Neuron (in vitro differentiated cells): ENCODE measurements around the gene NGDN.

Source experiments
- H2AFZ ChIP-seq: one replicate; pipeline ENCODE4 v1.6.1; 2013; ENCODE audit warnings: low read depth, mild to moderate bottlenecking, inconsistent platforms, low read length, moderate library complexity
- H3K27me3 ChIP-seq: one replicate; pipeline ENCODE4 v1.6.1; 2013; ENCODE audit warnings: low read length; ENCODE audit not compliant: insufficient read depth
- H3K36me3 ChIP-seq: one replicate; pipeline ENCODE4 v1.6.1; 2013; ENCODE audit warnings: low read length; ENCODE audit not compliant: insufficient read depth
- H3K4me1 ChIP-seq: one replicate; pipeline ENCODE4 v1.6.1; 2013; ENCODE audit warnings: low read length; ENCODE audit not compliant: insufficient read depth
- H3K4me3 ChIP-seq: 2 replicates; pipeline ENCODE4 v1.5.1; 2013; ENCODE audit warnings: mild to moderate bottlenecking, low read length, moderate library complexity
- H3K9me3 ChIP-seq: one replicate; pipeline ENCODE4 v1.6.1; 2013; ENCODE audit warnings: low read length

Gene NGDN

DNA sequence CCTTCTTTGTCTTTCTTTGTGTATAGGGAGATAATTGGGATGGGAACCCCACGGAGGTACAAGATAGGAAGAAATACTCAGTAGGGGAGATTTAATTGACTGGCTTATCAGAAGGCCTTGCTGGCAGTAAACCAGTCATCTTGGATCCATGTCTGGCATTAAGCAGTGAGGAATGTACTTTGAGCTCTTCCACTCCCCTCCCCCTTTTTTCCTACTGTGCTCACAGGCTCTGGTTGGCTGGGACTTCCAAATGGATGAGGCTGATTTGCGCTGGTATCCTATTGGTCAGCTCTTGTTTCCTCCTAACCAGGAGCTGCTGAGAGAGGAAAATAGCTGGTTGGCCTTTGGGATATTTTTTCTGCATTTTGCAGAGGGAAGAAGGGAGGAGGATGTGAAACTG lies 24.7 kb downstream of the NGDN start:
- no peak overlapping the region for H2AFZ ChIP-seq
- no peaks in the 10 kb centered on the region for H3K9me3 ChIP-seq
- no peaks in the 10 kb centered on the region for H3K27me3 ChIP-seq
- no peak overlapping the region for H3K4me3 ChIP-seq
- no peaks in the 10 kb centered on the region for H3K36me3 ChIP-seq
- H3K4me1 ChIP-seq, result peaks cover 9% of the 10 kb centered on the region

- no peaks in the 10 kb centered on the region for H3K36me3 ChIP-seq
- H3K9me3 ChIP-seq, result no peaks in the 10 kb centered on the region
- no peaks in the 10 kb centered on the region for H3K4me1 ChIP-seq
- no peaks in the 10 kb centered on the region for H3K27me3 ChIP-seq
- no peak overlapping the region for H2AFZ ChIP-seq
- no peak overlapping the region for H3K4me3 ChIP-seq
Measured at GRCh38 chr14:23512156-23512555, 42.7 kb downstream of the NGDN start.

DNA sequence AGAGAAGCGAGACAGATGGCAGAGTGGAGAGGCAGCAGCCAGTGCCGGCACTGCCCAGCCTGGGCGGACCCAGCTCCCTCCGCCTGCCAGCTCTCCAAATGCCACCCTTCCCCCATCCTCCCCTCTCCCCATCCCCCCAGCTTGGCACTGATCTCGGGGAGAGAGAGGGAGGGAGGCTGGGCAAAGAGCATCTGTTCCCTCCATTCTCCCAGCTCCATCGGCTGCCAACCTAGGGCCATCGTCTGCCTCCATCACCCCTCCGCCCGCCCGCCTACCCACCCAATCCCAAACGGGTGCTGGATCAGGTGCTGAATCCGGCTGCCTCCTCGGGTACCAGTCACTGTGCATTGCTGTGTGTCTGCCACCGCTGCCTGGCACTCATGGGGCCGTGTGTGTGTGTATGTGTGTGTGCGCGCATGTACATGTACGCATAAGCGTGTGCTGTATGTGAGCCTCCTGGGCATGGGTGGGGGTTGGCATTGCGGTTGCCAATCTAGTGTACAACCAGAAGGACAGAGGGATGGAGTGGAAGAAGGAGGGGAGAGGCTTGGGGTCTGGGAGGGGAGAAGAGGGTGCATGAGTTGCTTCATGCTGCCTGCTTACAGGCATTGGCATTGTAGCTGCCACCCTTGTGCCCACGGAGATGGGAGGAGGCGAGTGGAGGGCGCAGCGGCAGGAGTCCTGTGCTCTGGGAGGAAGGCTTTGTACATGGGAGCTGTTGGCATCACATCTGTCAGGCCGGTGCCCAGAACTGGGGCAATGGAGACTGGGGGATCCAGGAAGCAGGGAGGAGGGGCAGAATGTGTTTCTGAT lies 43.7 kb downstream of the NGDN start:
- Histone ChIP-seq H3K9me3 (no peaks in the 10 kb centered on the region), H3K4me1 (no peaks in the 10 kb centered on the region), H3K36me3 (no peaks in the 10 kb centered on the region), H3K27me3 (no peaks in the 10 kb centered on the region), H2AFZ (no peak overlapping the region), H3K4me3 (no peak overlapping the region)

GRCh38 chr14:23513818-23514643 lies 44.5 kb downstream of the NGDN start:
- Histone ChIP-seq H3K4me3 (no peak overlapping the region), H3K36me3 (no peaks in the 10 kb centered on the region), H3K9me3 (no peaks in the 10 kb centered on the region), H3K27me3 (no peaks in the 10 kb centered on the region), H3K4me1 (no peaks in the 10 kb centered on the region), H2AFZ (no peak overlapping the region)

GRCh38 chr14:23514644-23514957 lies 45.1 kb downstream of the NGDN start:
- Histone ChIP-seq H2AFZ (no peak overlapping the region), H3K9me3 (no peaks in the 10 kb centered on the region), H3K36me3 (no peaks in the 10 kb centered on the region), H3K4me3 (no peak overlapping the region), H3K4me1 (no peaks in the 10 kb centered on the region), H3K27me3 (no peaks in the 10 kb centered on the region)

- Histone ChIP-seq H3K36me3 (no peaks in the 10 kb centered on the region), H2AFZ (no peak overlapping the region)
Measured at GRCh38 chr14:23517650-23518326, 48.3 kb downstream of the NGDN start.

DNA sequence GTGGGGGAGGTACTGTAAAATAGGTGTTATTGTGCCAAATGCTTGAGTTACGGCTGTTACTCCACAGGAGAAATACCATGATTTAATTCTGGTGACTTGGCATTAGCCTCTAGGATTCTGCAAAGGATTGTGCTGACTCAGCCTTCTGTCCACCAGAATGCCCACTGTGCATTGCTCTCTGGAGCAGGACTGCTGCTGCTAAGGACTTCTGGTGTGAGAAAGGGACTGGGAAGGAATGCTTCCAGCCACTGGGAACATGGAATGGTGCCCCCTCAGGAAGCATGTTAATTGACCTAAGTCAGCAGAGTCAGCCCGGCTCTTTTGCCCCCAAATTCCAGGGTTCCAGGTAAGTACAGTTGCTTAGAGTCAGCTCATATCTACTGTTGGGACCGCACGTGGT lies 49.2 kb downstream of the NGDN start:
- H3K4me3 ChIP-seq, result no peak overlapping the region
- no peaks in the 10 kb centered on the region for H3K9me3 ChIP-seq
- H3K4me1 ChIP-seq, result no peaks in the 10 kb centered on the region
- no peaks in the 10 kb centered on the region for H3K36me3 ChIP-seq
- H2AFZ ChIP-seq, result no peak overlapping the region
- no peaks in the 10 kb centered on the region for H3K27me3 ChIP-seq

More at GRCh38 chr14:23517650-23518326, 48.3 kb downstream of the NGDN start:
- Histone ChIP-seq H3K4me1 (no peaks in the 10 kb centered on the region), H3K27me3 (no peaks in the 10 kb centered on the region), H3K9me3 (no peaks in the 10 kb centered on the region), H3K4me3 (no peak overlapping the region)

- H2AFZ ChIP-seq, result no peak overlapping the region
- H3K4me1 ChIP-seq, result no peaks in the 10 kb centered on the region
- peaks cover 9% of the 10 kb centered on the region for H3K36me3 ChIP-seq
- H3K27me3 ChIP-seq, result no peaks in the 10 kb centered on the region
- no peak overlapping the region for H3K4me3 ChIP-seq
- no peaks in the 10 kb centered on the region for H3K9me3 ChIP-seq
Measured at GRCh38 chr14:23520899-23521533, 51.5 kb downstream of the NGDN start.

DNA sequence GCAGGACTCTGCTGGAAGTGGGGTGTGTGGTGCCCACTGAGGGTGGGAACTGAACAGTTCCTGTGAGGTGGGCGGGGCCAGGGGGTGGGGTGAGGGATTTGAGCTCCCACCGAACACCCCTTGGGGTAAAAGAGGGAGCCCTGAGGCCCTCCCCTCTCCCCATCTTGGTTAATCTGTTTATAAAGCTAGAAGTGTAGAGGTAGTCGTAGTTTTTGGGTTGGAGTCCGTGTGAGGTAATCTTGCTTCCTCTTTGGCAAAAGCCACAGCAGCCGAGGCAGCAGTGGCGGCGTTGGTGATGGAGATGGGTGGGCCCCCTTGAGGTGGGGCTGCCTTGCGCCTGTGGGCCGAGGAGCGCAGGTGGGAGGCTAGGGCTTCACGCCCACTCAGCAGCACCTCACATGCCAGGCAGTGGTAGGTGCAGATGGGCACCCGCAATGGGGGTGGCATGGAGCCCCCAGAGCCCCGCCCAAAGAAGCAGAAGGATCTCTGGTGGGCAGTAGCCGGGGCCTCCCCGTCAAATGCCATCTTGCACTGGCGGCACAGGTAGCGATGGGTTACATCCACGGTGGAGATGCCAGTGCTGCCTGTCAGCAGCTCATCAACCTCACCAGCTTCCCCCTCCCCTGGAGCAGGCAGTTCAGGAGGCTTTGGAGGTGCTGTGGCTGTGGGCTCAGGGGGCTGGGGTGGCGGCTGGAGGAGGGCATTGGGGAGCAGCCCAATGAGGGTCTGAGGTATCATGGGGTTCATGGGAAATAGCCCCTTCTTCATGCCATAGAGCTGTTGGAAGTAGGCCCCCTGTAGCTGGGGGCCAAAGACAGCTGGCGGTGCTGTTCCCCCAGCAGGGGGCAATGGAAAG lies 52.5 kb downstream of the NGDN start:
- Histone ChIP-seq H2AFZ (no peak overlapping the region), H3K27me3 (no peaks in the 10 kb centered on the region), H3K36me3 (peaks cover 17% of the 10 kb centered on the region), H3K4me1 (no peaks in the 10 kb centered on the region), H3K9me3 (no peaks in the 10 kb centered on the region), H3K4me3 (no peak overlapping the region)

- Histone ChIP-seq H3K27me3 (no peaks in the 10 kb centered on the region), H3K36me3 (peaks cover 18% of the 10 kb centered on the region), H2AFZ (no peak overlapping the region), H3K4me1 (no peaks in the 10 kb centered on the region), H3K9me3 (no peaks in the 10 kb centered on the region), H3K4me3 (no peak overlapping the region)
Measured at GRCh38 chr14:23522643-23523198, 53.2 kb downstream of the NGDN start.

DNA sequence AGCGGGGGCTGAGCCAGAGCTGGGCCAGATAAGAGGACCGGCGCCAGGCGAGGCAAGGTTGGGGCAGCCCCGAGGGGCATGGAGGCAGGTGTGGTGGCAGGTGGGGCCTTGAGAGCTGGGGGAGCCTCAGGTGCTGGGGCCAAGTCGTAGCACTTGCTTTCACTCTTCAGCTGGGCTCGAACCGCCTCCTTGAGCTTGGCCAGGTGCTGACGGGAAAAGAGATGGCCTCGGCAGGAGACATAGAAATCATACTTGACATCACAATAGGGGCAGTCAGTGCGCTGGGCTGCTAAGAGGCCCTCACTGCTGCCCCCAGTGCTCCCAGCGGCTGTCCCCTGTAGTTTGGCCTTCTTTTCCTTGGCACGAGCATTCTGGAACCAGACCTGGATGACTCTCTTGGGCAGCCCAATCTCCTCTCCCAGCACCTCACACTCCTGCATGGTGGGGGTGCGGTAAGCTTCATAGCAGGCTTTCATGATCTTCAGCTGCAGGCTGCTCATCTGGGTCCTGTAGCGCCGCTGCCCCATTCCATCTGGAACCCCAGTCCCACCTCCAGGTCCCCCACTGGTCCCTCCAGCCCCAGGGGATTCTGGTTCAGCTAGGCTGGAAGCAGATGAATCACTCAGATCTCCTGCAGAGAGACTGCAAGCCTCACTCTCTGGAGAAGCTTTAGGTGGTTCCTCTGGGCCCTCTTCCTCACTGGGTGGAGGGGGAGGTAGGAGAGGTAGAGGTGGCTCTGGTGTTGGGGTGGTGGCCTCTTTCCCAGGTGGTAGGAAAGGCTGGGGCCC lies 53.9 kb downstream of the NGDN start:
- Histone ChIP-seq H3K4me1 (no peaks in the 10 kb centered on the region), H3K9me3 (no peaks in the 10 kb centered on the region), H3K4me3 (no peak overlapping the region), H3K27me3 (no peaks in the 10 kb centered on the region), H2AFZ (no peak overlapping the region), H3K36me3 (peaks cover 18% of the 10 kb centered on the region)
